K562 treated with DMSO at 1 percent for 4 hours (cell line): ENCODE measurements around the gene PRB4. TPM values are rescaled to one million over a fixed set of nuclear protein-coding genes. Genes with fewer than 3 reads are reported as not detected.

Experiments used
- total RNA-seq: library from RNA; unstranded; fragments of 300-600 nt; gene quantifications from 2 replicates; pipeline ENCODE4 v1.2.3, GENCODE V29; 2022; ENCODE audit not compliant: insufficient read depth

The PRB4 gene
- not detected in 2 replicates for total RNA-seq

GRCh38 chr12:11310336-11310735, at the start of gene PRB4:
PRB4 (minus strand) TSS chr12:11310436; CDS start chr12:11310398, 38 bp downstream.

DNA sequence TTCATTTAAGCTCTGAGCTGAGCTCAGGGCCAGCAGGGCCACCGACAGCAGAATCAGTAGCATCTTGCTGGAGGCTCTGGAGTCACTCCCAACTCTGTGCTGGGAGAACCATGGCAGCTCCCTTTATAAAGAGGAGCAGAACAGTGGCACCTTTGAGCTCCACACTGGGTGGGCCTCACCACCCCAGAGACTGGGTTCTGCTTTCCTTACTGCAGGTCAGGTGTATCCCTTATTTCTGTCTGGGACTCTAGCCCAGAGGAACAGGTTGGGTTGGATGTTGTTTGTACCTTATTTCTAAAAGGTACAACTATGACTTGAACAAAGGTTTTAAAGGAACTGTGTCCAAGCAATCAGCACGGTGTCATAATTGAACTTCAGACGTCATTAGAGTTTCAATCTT, 40.6 kb downstream of the PRB4 start, which contains the start of gene PRB3:
Gene PRB3, minus strand, starts transcription at position 101 of the 400 bp plus-strand sequence. Its CDS starts 38 bp downstream, at position 63.

Other genes starting within 250 kb of the PRB4 start
- gene TAS2R46, start 248.1 kb downstream of the PRB4 start, total RNA-seq, result not detected in 2 replicates
- gene TAS2R43, start 218.1 kb downstream of the PRB4 start, total RNA-seq, result not detected in 2 replicates
- gene TAS2R30, start 175.8 kb downstream of the PRB4 start, total RNA-seq, result not detected in 2 replicates
- 7.2 and 8.4 TPM in 2 replicates for gene SMIM10L1, start 139.2 kb downstream of the PRB4 start, total RNA-seq
- gene TAS2R42, start 123.5 kb downstream of the PRB4 start, total RNA-seq, result not detected in 2 replicates
- not detected in 2 replicates for gene PRB3, start 40.7 kb downstream of the PRB4 start, total RNA-seq
- not detected in 2 replicates for gene PRB2, start 85.1 kb upstream of the PRB4 start, total RNA-seq